Activated T-helper 17 cell treated with anti-CD3 and anti-CD28 coated beads, Interleukin-2, amount 50 U/mL, for 72 hours (primary cell): ENCODE results near the gene ZNF446. TPM values are rescaled to one million over a fixed set of nuclear protein-coding genes. Genes with fewer than 3 reads are reported as not detected.
"Not testable (repeated sequence)": the region's sequence is repeated elsewhere in the genome, so short reads cannot be mapped to it uniquely, and the experiment has no call there.

Experiments used
- ATAC-seq: fragments of 150-1000 bp; cut with Tn5 transposase; replicated peaks from 2 replicates; pipeline ENCODE4 v1.10.0; 2021; ENCODE audit warnings: mild to moderate bottlenecking, moderate library complexity
- H3K27ac Mint-ChIP-seq: one replicate; pipeline ENCODE4 v1.8.0; 2022; ENCODE audit warnings: mixed read lengths
- H3K27me3 Mint-ChIP-seq: one replicate; pipeline ENCODE4 v1.8.0; 2022; ENCODE audit warnings: mixed read lengths
- H3K36me3 Mint-ChIP-seq: one replicate; pipeline ENCODE4 v1.8.0; 2022; ENCODE audit warnings: low read depth, mild to moderate bottlenecking, mixed read lengths
- H3K4me1 Mint-ChIP-seq: one replicate; pipeline ENCODE4 v1.8.0; 2022; ENCODE audit warnings: mixed read lengths
- H3K4me3 Mint-ChIP-seq: one replicate; pipeline ENCODE4 v1.8.0; 2022; ENCODE audit warnings: mild to moderate bottlenecking, mixed read lengths
- H3K9me3 Mint-ChIP-seq: one replicate; pipeline ENCODE4 v1.8.0; 2022; ENCODE audit warnings: mixed read lengths
- total RNA-seq, 2 donors: library from RNA; stranded (reverse); gene quantifications; one replicate each; pipeline ENCODE4 v1.2.3, GENCODE V29; 2022

Gene ZNF446
- 1 to 10 TPM; 5.8 to 6.2 TPM for total RNA-seq

- Mint-ChIP-seq H3K27me3 (no peaks in the 10 kb centered on the region), H3K27ac (peak within 1 kb of the TSS; percentile 96), H3K36me3 (peaks cover 19% of the 10 kb centered on the region), H3K4me1 (peaks cover 10% of the 10 kb centered on the region), H3K4me3 (peak within 1 kb of the TSS; percentile 88), H3K9me3 (no peaks in the 10 kb centered on the region)
- ATAC-seq, result peak; percentile 93
These were observed at the start of gene ZNF446 for GRCh38 chr19:58475714-58476497. Gene ZNF446, plus strand, starts transcription at chr19:58476352. Its CDS starts 867 bp downstream, at chr19:58477219.

- no peak overlapping the region for H3K4me3 Mint-ChIP-seq
- H3K27ac Mint-ChIP-seq, result no peak overlapping the region
- peaks cover 17% of the 10 kb centered on the region for H3K9me3 Mint-ChIP-seq
- peaks cover 12% of the 10 kb centered on the region for H3K36me3 Mint-ChIP-seq
- no peaks in the 10 kb centered on the region for H3K4me1 Mint-ChIP-seq
- H3K27me3 Mint-ChIP-seq, result no peaks in the 10 kb centered on the region
- no peak for ATAC-seq
These were observed 47.5 kb upstream of the ZNF446 start for GRCh38 chr19:58428617-58429016.

GRCh38 chr19:58429745-58430144 lies 46.4 kb upstream of the ZNF446 start:
- H3K27ac Mint-ChIP-seq, result no peak overlapping the region
- H3K27me3 Mint-ChIP-seq, result no peaks in the 10 kb centered on the region
- H3K36me3 Mint-ChIP-seq, result peaks cover 23% of the 10 kb centered on the region
- peaks cover 21% of the 10 kb centered on the region for H3K9me3 Mint-ChIP-seq
- no peak overlapping the region for H3K4me3 Mint-ChIP-seq
- ATAC-seq, result no peak
- H3K4me1 Mint-ChIP-seq, result no peaks in the 10 kb centered on the region

- Mint-ChIP-seq H3K36me3 (peaks cover 67% of the 10 kb centered on the region), H3K4me3 (no peak overlapping the region), H3K9me3 (peaks cover 28% of the 10 kb centered on the region), H3K27me3 (no peaks in the 10 kb centered on the region), H3K27ac (no peak overlapping the region), H3K4me1 (peaks cover 12% of the 10 kb centered on the region)
- ATAC-seq, result no peak
These were observed 41.9 kb upstream of the ZNF446 start for GRCh38 chr19:58434217-58434616.

GRCh38 chr19:58439576-58440554 lies 36.3 kb upstream of the ZNF446 start, which contains the start of gene ZNF132:
Gene ZNF132, minus strand, starts transcription at chr19:58440153. Its CDS starts 332 bp downstream, at chr19:58439821.
- H3K36me3 Mint-ChIP-seq, result peaks cover 55% of the 10 kb centered on the region
- peak within 1 kb of the TSS; percentile 97 for H3K4me3 Mint-ChIP-seq
- peak within 1 kb of the TSS; percentile 97 for H3K27ac Mint-ChIP-seq
- peaks cover 24% of the 10 kb centered on the region for H3K4me1 Mint-ChIP-seq
- peaks cover 20% of the 10 kb centered on the region for H3K9me3 Mint-ChIP-seq
- ATAC-seq, result peak; percentile 98
- no peaks in the 10 kb centered on the region for H3K27me3 Mint-ChIP-seq

- Mint-ChIP-seq H3K36me3 (peaks cover 48% of the 10 kb centered on the region), H3K4me1 (peaks cover 24% of the 10 kb centered on the region), H3K9me3 (peaks cover 17% of the 10 kb centered on the region), H3K4me3 (peak overlapping the region; percentile 97), H3K27me3 (no peaks in the 10 kb centered on the region), H3K27ac (peak overlapping the region; percentile 97)
- ATAC-seq, result no peak
These were observed 35.6 kb upstream of the ZNF446 start for GRCh38 chr19:58440556-58440955.

GRCh38 chr19:58442986-58443385 lies 33.2 kb upstream of the ZNF446 start:
- H3K4me1 Mint-ChIP-seq, result peaks cover 19% of the 10 kb centered on the region
- peaks cover 13% of the 10 kb centered on the region for H3K9me3 Mint-ChIP-seq
- not testable (repeated sequence) for ATAC-seq, H3K27ac Mint-ChIP-seq, H3K4me3 Mint-ChIP-seq, H3K27me3 Mint-ChIP-seq
- H3K36me3 Mint-ChIP-seq, result peaks cover 23% of the 10 kb centered on the region

- H3K4me3 Mint-ChIP-seq, H3K27me3 Mint-ChIP-seq, H3K36me3 Mint-ChIP-seq, H3K9me3 Mint-ChIP-seq, H3K27ac Mint-ChIP-seq, ATAC-seq: not testable (repeated sequence)
- H3K4me1 Mint-ChIP-seq, result peaks cover 20% of the 10 kb centered on the region
These were observed 27.3 kb upstream of the ZNF446 start for GRCh38 chr19:58448860-58449259.

GRCh38 chr19:58449980-58450379 lies 26.2 kb upstream of the ZNF446 start:
- peak overlapping the region; percentile 49 for H3K27ac Mint-ChIP-seq
- ATAC-seq, result peak; percentile 3
- not testable (repeated sequence) for H3K27me3 Mint-ChIP-seq, H3K9me3 Mint-ChIP-seq, H3K36me3 Mint-ChIP-seq
- peak overlapping the region; percentile 87 for H3K4me3 Mint-ChIP-seq
- H3K4me1 Mint-ChIP-seq, result peaks cover 20% of the 10 kb centered on the region

GRCh38 chr19:58450856-58451357 lies 25.2 kb upstream of the ZNF446 start:
- ATAC-seq, result peak; percentile 10
- H3K4me3 Mint-ChIP-seq, result peak overlapping the region; percentile 87
- H3K27me3 Mint-ChIP-seq, result peaks cover 6% of the 10 kb centered on the region
- H3K9me3 Mint-ChIP-seq, result peaks cover 9% of the 10 kb centered on the region
- peak overlapping the region; percentile 86 for H3K27ac Mint-ChIP-seq
- peaks cover 20% of the 10 kb centered on the region for H3K4me1 Mint-ChIP-seq
- peaks cover 11% of the 10 kb centered on the region for H3K36me3 Mint-ChIP-seq

- Mint-ChIP-seq H3K9me3 (peaks cover 9% of the 10 kb centered on the region), H3K4me1 (peaks cover 20% of the 10 kb centered on the region), H3K27me3 (peaks cover 6% of the 10 kb centered on the region), H3K36me3 (peaks cover 12% of the 10 kb centered on the region), H3K27ac (peak within 1 kb of the TSS; percentile 86), H3K4me3 (peak within 1 kb of the TSS; percentile 87)
- ATAC-seq, result peak; percentile 99
These were observed 24.6 kb upstream of the ZNF446 start, which contains the start of gene ZNF324B for GRCh38 chr19:58451358-58452101. Gene ZNF324B, plus strand, starts transcription at chr19:58451622. Its CDS starts 2,080 bp downstream, at chr19:58453702.

GRCh38 chr19:58453743-58454142 lies 22.4 kb upstream of the ZNF446 start:
- Mint-ChIP-seq H3K4me1 (peaks cover 20% of the 10 kb centered on the region), H3K27ac (no peak overlapping the region), H3K4me3 (no peak overlapping the region), H3K9me3 (peaks cover 3% of the 10 kb centered on the region), H3K27me3 (no peaks in the 10 kb centered on the region), H3K36me3 (peaks cover 15% of the 10 kb centered on the region)
- no peak for ATAC-seq

- Mint-ChIP-seq H3K4me3 (no peak overlapping the region), H3K36me3 (peaks cover 15% of the 10 kb centered on the region), H3K27me3 (no peaks in the 10 kb centered on the region), H3K9me3 (no peaks in the 10 kb centered on the region), H3K4me1 (peaks cover 13% of the 10 kb centered on the region), H3K27ac (no peak overlapping the region)
- no peak for ATAC-seq
These were observed 20.8 kb upstream of the ZNF446 start for GRCh38 chr19:58455306-58455705.

- H3K4me3 Mint-ChIP-seq, result no peak overlapping the region
- no peak overlapping the region for H3K27ac Mint-ChIP-seq
- H3K27me3 Mint-ChIP-seq, result no peaks in the 10 kb centered on the region
- peaks cover 15% of the 10 kb centered on the region for H3K36me3 Mint-ChIP-seq
- H3K4me1 Mint-ChIP-seq, result peaks cover 7% of the 10 kb centered on the region
- H3K9me3 Mint-ChIP-seq, result no peaks in the 10 kb centered on the region
- ATAC-seq, result no peak
These were observed 20.0 kb upstream of the ZNF446 start for GRCh38 chr19:58456111-58456510.
